Measurements from ENCODE around the gene B3GALT4. TPM values are rescaled to one million over a fixed set of nuclear protein-coding genes. Genes with fewer than 3 reads are reported as not detected.
A peak's percentile ranks its signal among the peaks of the same experiment; 100 is the strongest.

B3GALT4 gene
- total and polyA plus RNA-seq, 10 donors: 11.5 to 31.6 (median 24.0) TPM

DNA sequence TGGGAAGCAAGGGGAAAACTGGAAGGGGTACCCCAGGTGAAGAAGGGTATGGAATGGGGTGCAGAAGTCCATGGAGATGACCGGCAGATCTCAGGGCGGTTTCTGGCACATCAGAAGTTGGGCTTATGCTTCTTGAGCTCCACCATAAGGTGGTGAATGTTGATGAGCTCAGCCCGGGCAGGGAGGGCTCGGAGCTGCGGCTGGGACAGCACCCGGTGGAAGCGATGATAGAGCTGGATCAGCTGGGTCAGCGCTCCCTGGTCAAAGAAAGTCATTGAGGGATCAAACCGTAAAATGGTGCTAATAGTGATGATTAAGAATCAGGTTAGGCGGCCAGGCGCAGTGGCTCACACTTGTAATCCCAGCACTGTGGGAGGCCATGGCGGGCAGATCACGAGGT lies 26.2 kb upstream of the B3GALT4 start:
- Histone ChIP-seq H3K9me3 (no peaks in the 10 kb centered on the region), H3K27me3 (replicated peaks in 1 of 7) (peaks cover 0 to 8% (median 0%) of the 10 kb centered on the region in 7 donors), H3K27ac (peak overlapping the region in 1 of 8 donors; percentile 91), H3K4me3 (no peak overlapping the region), H3K4me1 (peaks cover 10 to 45% (median 29%) of the 10 kb centered on the region in 6 donors), H3K36me3 (peaks cover 0 to 33% (median under 1%) of the 10 kb centered on the region in 6 donors)
- intact Hi-C loops (cut with DNase I; ENCODE audit: low total_unique reads): no loop called here
- TF ChIP-seq POLR2A (IDR thresholded peaks at IDR 0.05): no peak
- no peak for TF ChIP-seq CTCF (IDR thresholded peaks at IDR 0.05 in 8 of 11, conservative IDR thresholded peaks at IDR 0.05 in 3 of 11)
- TF ChIP-seq POLR2AphosphoS5 (IDR thresholded peaks at IDR 0.05): no peak
- 94 to 97% (median 97%) methylated on average over 13 of the region's 13 CpGs for WGBS, 5 donors
- peak; percentile 64 for DNase-seq

DNA sequence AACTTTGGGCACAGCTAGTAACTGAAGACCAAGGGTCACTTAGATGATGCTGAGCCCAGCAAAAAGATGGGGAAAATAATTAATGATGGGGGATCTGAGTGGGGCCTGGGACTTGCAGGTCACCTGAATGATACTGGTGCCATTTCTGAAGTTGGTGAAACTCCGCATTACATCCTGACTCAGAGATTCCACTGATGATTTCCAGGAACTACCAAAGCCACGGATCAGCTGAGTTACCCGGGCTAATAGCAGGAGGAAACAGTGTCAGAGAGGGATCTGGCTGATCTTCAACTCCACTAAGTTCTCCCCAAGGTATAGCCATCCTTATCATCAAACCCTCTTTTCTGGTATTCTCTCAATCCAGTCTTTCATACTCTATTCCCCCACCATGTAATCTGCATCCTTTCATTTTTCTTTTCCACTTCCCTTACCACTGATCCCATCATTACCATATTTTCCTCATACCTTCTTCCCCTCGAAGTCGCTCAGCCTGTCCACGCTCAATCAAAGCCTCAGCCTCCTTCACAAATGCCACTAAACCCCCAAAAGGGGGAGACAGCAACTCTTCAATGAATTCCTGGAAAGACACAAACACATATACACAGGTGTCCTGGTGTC lies 25.4 kb upstream of the B3GALT4 start:
- DNase-seq: no peak
- Histone ChIP-seq H3K27me3 (replicated peaks in 1 of 7) (peaks cover 0 to 8% (median 0%) of the 10 kb centered on the region in 7 donors), H3K9me3 (no peaks in the 10 kb centered on the region), H3K4me1 (peaks cover 10 to 45% (median 29%) of the 10 kb centered on the region in 6 donors), H3K36me3 (peaks cover 0 to 36% (median 2%) of the 10 kb centered on the region in 6 donors), H3K27ac (no peak overlapping the region), H3K4me3 (no peak overlapping the region)
- TF ChIP-seq POLR2A (IDR thresholded peaks at IDR 0.05) (no peak), POLR2AphosphoS5 (IDR thresholded peaks at IDR 0.05) (no peak), CTCF (IDR thresholded peaks at IDR 0.05 in 8 of 11, conservative IDR thresholded peaks at IDR 0.05 in 3 of 11) (no peak)
- intact Hi-C loops (cut with DNase I; ENCODE audit: low total_unique reads): no loop called here
- 79 to 88% (median 84%) methylated on average over 6 of the region's 6 CpGs for WGBS, 5 donors

DNA sequence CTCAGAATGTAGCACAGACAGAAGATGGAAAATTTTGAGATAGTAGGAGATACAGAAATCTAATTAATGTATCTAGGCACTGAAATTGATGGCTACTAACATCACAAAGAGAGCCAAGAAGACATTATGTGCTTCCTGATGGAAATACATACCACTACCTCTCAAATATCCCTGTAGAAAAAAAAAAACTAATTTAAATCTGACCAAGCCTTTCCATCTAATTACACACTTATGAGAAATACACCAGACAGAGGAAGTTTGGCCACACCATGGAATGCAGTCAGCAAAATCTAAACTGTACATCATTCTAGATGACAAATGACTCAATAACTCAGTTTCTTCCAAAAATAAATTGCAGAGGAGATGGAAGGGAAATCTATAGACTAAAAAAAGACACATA lies 24.2 kb upstream of the B3GALT4 start:
- intact Hi-C loops (cut with DNase I; ENCODE audit: low total_unique reads): no loop called here
- TF ChIP-seq POLR2A (IDR thresholded peaks at IDR 0.05) (no peak), POLR2AphosphoS5 (IDR thresholded peaks at IDR 0.05) (no peak), CTCF (IDR thresholded peaks at IDR 0.05 in 8 of 11, conservative IDR thresholded peaks at IDR 0.05 in 3 of 11) (no peak)
- Histone ChIP-seq H3K4me1 (peaks cover 10 to 41% (median 26%) of the 10 kb centered on the region in 6 donors), H3K4me3 (no peak overlapping the region), H3K9me3 (no peaks in the 10 kb centered on the region), H3K36me3 (peaks cover 0 to 47% (median 11%) of the 10 kb centered on the region in 6 donors), H3K27ac (no peak overlapping the region), H3K27me3 (replicated peaks in 1 of 7) (peaks cover 0 to 2% (median 0%) of the 10 kb centered on the region in 7 donors)
- DNase-seq: no peak

DNA sequence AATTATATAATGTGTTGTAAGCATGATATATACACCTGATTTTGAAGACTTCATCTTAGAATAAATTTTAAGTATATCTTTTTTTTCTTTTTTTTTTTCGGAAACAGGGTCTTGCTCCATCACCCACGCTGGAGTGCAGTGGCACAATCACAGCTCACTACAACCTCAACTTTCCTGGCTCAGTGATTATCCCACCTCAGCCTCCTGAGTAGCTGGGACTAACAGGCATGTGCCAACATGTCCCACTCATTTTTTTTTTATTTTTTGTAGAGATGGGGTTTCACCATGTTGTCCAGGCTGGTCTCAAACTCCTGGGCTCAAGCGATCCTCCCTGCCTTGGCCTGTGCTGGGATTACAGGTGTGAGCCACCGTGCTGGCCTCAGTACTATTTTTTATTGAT lies 22.3 kb upstream of the B3GALT4 start:
- intact Hi-C loops (cut with DNase I; ENCODE audit: low total_unique reads): no loop called here
- H3K27ac ChIP-seq: no peak overlapping the region
- H3K9me3 ChIP-seq: no peaks in the 10 kb centered on the region
- WGBS, 5 donors: 88 to 97% (median 90%) methylated on average over 4 of the region's 4 CpGs
- H3K27me3 ChIP-seq (replicated peaks in 1 of 7): no peaks in the 10 kb centered on the region
- no peak overlapping the region for H3K4me3 ChIP-seq
- DNase-seq: peak; percentile 19
- peaks cover 0 to 66% (median 23%) of the 10 kb centered on the region in 6 donors for H3K36me3 ChIP-seq
- peaks cover 5 to 24% (median 11%) of the 10 kb centered on the region in 6 donors for H3K4me1 ChIP-seq
- TF ChIP-seq POLR2AphosphoS5 (IDR thresholded peaks at IDR 0.05) (no peak), CTCF (IDR thresholded peaks at IDR 0.05 in 8 of 11, conservative IDR thresholded peaks at IDR 0.05 in 3 of 11) (no peak), POLR2A (IDR thresholded peaks at IDR 0.05) (no peak)

All from spleen (tissue), 11 donors.